ENCODE results near the gene MGAT5B.

The MGAT5B gene

DNA sequence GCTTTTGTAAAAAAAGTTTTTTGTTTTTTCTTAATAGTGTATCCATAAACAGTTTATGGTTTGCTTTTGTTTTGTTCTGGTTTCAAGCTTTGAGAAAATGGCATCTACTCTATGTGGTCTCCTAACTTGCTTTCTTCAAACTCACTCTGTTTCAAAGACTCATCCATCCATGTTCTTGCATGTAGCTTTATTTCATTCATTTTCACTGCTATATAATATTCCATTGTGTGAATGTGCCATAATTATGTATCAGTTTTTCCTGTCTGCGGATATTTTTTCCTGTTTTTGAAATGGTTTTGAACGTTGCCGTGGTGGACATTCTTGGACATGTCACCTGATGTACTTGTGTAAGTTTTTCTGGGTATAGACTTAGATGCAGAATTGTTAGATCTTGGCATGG lies 39.1 kb downstream of the MGAT5B start:
- DNase-seq, result no peak

DNA sequence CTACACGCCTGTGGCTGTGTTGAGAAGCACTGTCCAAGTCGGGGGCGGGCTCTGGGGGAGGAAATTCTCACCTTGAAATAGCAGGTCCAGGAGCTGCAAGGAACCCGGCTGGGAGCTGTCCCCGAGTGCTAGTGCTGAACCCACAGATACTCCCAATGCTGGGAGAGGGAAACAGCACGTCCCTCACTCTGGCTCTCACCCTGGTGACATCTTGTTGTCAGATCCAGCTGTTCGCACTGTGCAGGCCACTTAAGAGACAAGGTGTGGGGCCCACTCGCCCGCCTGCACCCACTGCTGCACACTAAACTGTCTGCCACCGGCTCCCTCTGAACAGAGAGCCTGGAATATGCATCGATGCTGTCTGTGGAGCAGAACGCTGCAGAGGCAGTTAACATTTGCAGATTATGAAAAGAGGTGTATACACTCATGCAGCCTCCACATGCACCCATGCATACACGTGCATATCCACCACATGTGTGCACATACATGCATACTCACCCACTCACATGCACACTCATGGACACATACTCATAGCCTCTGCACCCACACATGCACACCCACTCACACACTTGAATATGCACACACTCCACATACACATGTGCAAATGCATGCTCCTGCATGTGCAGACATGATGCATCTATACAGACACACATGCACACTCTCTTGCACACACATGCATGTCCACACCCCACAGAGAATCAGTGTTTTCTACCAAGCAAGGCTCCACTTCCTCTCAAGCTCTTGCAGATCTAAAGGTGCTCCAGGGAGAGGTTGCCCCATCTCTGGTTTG lies 42.0 kb downstream of the MGAT5B start:
- DNase-seq, result no peak

DNA sequence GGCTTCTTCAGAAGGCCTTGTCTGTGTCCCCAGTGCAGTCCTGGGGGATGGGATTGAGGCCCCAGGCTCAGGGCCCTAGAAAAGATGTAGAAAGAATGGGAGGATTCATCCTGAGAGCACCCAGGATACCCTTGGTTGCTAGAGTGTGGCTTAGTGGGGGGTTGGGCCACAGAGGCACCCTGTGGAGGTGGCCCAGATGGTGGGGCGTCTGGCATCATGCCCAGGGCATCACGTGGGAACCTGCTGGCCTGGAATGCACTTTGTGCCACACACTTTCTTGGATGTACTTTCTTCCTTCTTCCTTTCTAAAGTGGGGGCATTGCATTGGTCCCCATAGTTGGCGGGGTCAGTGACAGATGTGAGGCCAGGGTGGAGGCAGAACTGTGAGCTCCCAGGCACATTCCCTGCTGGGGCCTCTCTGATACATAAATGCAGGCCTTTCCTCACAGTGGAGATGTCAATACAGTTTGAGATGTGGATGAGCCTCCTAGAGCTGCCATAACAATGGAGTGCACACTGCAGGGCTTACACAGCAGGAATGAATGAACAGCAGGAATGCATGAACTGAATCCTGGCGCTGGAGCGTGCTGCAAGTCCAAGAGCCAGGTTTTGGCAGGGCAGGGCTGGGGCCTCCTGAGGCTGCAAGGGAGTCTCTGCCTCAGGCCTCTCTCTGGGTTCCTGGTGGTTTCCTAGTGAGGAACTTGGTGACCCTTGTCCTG lies 43.3 kb downstream of the MGAT5B start:
- no peak for DNase-seq

DNA sequence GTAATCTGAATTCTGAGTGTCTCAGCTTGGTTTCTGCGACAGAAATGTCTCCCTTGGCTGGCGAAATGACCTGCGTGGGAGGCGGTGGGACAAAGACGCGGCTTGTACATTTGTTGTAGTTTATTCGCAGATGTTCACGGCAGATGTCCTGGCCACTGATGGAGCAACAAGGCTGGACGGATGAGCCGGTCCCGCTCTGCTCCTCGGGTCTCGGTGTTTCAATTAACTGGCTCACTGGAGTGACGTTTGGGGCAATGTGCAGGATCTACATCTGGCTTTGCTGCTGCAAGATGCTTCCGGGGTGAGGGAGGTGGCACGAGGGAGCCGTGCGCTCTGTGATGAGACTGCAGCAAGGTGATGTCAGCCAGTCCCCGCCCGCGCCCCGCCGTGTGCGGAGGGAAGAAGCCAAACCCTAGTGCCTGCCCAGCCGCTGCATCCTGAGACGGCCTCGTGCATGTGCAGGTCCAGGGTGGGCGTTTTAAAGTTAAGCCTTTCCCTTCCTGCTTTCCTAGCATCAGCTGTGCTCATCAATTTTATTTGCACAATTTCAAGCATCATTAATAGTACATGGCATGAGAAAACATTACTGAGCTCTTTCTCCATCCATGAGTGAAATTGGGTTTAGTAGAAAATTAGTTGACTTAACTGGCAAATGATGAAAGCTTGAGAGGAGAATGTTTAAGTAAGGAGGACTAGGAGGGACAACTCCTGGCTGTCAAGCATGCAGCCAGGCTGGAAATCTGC lies 44.4 kb downstream of the MGAT5B start:
- DNase-seq, result no peak

DNA sequence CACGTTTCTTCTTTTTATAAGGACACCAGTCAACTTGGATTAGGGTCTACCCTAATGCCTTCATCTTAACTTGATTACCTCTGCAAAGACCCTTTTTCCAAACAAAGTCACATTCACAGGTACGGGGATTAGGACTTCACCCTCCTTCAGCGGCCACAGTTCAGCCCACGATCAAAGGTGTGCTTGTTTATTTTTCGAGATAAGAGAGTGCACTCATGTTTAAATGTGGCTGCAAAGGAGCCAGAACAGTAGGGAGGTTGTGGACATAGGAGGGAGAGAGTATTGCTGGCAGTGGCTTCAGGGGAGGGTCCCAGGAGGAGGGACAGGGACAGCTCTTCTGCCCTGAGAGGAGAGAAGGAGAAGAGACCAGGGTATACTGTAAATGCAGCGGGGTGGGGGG lies 46.7 kb downstream of the MGAT5B start:
- no peak for DNase-seq

DNA sequence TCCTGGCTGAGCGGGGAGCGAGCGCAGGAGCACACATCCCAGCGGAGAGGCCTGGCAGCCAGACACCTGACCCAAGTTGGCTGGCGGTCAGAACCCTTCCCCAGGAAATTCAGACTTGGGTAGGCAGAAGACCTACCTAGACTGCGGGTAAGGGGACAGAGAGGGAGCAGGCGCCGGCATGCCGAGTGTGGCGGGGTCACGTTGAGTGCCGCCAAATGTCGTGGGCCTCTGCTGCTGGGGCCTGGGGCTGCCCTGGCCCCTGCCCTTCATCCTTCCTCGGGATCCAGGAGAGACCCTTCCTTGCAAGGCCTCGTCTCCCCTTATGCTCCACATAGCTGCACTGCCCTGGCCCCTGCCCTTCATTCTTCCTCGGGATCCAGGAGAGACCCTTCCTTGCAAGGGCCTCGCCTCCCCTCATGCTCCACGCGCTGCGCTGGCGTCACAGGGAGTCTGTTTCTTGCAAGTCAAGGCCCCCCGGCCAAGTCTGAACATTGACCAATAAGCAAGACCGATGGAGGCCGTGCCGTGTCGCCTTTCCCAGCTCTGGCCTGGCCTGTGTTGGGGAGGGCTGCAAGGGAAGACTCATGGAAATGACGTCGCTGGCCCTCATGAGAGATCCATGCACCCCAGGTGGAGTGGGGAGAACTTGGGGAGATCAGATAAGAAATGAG lies 47.8 kb downstream of the MGAT5B start:
- no peak for DNase-seq

DNA sequence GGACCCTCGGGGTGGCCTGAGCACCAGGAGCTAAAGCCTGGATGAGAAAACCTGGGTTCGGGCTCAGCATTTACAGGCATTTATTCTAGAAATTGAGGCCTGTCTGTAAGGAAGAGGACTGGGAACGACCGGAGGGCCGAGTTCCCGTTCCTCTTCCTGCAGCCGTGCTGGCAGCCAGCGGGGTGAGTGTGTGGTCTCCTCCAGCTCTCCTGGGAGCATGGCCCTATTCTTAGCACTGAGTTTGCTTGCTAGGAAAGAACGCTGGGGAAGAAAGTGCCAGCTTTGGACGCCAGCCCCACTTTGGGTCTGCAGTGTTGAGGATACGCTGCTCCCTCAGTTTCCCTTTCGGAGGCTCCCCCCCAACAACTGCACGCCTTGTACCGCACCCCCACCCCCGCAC lies 49.6 kb downstream of the MGAT5B start:
- DNase-seq, result no peak

DNA sequence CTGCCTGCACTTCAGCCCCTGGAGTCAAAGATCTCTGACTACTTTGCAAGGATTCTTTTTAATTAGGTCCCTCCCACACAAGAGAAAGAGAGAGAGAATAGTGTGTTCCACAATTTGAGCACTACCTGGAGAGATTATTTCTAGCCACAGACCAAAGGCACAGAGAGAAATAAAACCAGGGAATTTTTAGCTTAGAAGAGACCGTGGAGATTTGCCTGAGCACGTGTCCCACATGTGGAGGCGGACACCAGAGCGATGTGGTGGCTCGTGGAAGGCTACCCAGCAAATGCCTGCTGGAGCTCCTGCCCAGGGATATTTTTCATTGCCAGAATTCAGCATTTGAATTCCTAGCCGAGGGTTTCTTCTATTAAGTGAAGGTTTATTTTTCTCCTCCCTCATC lies 50.6 kb downstream of the MGAT5B start:
- no peak for DNase-seq

DNA sequence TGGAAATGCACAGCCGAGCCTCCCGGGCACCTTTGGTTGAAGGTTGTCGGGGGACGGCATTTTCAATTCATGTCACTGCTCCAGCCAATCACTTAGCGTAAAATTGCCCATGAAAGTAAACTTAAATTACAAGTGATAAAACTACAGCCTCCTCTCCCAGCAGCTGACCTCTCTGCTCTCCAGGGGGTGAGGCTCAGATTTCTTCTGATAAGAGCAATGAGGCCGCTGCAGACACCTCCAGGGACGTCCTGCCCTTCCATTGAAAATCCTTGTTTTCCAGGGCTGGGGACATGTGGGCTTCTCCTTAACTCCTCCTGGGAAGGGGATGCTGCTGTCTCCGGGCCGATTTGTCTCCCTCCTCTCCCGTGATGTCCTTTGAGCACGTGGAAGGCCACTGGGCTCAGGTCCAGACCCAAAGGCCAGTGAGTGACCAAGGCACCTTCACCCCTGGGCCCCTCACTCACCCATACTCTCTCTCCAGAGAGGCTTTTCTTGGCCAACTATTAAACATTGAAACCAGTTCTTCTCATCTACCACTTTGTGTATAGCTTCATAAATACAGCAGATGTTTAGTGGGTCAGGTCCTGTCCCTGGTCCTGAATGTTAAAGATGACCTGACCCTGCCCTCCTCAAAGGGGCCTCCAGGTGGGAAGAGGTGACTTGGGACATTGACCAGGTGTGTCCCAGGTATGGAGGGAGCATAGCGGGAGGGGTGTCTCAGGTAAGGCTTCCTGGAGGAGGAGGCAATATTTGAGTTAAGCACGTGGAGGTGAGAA lies 52.3 kb downstream of the MGAT5B start:
- DNase-seq, result no peak

DNA sequence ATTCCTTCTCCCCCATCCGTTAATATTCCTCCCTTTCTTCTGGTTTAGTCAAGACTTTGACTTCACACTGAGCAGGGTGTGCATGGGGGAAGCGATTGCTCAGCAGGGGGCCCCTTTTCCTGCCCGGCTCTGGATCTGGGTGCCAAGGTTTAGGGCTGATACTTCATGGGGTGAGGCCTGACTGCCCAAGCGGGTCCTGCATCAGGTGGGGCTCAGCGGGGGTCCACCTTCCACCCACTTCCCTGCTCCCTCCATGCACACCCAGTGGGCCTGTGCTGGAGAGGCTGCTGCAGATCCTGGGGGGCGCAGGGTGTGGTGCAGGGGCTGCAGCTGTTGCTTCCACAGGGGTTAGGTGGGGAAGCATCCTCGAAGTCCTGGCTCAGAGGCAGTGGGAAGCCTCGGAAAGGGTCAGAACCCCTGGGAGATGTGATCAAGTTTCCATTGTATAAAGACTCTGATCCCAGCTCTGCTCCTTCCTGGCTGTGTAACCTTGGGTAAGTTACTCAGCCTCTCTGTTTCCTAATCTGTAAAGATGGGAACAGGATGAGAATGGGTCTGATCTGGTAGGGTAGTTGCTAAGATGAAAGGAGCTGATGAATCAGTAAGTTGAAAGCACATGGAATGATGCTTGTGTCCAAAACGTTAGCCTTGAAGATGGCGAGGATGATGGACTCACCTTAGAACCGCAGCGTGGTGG lies 53.3 kb downstream of the MGAT5B start:
- DNase-seq, result no peak

DNA sequence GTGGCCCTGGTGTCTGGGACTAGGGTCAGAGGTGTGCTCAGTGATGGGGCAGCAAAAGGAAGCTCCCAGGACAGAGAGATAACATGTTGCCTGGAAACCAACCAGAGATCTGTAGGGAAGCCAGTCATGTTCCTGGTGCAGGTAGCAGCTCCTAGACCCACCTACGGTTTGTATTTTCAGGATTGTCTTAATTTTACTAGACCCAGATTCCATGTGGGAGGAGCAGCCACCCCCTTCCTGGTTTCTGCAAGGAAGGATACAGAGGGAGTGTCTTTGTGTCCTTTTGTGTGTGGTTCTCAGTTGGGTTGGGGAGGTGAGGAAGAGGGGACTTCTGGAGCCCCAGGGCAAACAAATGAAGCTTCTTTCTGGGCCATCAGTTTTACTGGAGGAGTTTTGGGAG lies 53.9 kb downstream of the MGAT5B start:
- DNase-seq, result no peak

DNA sequence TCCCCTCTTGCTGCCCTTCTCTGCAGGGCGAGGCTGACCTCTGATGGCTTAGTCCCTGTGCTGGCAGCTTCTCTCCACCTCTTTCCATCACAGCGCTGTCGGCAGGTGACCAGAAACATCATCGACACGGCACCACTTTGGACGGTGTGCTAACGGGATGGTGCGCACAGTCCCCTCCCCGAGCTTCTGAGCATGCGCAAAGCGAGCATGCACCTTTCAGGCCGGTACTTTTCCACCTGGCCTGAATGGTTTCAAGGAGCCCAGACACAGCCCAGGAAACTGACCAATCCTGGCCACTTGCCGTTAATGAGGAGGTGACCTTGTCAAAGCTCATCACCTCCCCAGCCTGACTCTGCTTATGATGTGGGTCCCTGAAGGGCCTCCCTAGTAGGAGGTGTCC lies 54.8 kb downstream of the MGAT5B start:
- DNase-seq, result no peak

DNA sequence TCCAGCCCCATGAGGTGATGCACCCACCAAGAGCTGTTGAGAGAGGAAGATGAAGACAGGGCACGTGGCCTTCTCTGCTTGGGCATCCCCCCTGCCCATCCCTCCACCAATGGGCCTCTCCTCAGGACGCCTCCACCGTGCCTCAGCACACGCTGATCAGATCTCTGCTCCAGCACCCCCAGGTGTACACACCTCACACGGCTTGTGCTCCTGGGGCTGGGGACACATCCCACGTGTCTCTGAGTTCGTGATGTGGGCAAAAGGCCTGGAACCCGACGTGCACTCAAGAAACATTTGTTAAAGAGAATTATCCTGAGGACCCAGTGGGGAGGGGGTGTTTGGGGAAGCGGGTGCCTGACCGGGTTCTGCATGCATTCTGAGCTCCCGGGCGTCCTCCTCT lies 55.3 kb downstream of the MGAT5B start:
- no peak for DNase-seq

DNA sequence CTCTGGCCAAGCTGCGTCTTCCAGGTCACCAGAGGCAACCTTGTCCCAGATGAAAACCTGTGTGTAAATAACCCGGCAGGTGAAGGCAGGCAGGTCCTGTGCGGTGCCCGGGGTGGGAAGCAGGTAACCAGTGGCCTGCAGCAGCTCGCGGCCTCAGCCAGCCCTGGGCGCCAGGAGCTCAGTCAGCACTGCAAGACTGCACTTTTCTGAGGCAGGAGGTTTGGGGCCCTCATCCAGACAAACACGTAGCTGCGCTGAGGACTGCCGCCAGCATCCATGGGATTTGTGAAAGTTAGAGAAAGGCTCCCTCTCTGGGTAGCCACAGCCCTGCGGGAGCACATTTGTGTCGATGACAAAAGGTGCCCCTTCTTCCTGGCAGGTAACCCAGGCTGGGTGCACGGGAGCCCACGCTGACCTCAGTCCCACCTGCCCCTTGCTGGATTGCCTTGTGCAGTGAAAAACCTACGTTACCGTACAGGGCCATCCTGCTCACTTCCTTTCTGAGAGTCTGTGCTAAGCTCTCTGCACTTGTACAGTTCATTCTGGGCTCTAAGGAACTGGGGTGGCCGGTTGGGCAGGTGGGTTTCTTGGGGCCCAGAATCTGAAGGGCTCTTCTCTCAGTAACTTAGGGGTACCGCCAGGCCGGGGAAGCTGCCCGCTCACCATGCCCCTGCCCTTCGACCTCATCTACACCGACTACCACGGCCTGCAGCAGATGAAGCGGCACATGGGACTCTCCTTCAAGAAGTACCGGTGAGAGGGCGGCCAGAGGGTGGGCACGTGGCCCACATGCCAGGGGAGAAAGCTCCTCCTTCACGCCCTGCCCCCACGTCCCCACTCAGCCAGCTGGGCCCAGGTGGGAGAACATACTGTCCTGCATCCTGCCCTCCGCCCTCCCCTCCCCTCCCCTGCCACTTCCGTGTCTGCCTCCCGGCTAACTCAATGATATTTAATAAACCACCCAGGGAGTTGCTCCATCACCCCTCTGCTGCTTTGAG lies 56.4 kb downstream of the MGAT5B start:
- no peak for DNase-seq

DNA sequence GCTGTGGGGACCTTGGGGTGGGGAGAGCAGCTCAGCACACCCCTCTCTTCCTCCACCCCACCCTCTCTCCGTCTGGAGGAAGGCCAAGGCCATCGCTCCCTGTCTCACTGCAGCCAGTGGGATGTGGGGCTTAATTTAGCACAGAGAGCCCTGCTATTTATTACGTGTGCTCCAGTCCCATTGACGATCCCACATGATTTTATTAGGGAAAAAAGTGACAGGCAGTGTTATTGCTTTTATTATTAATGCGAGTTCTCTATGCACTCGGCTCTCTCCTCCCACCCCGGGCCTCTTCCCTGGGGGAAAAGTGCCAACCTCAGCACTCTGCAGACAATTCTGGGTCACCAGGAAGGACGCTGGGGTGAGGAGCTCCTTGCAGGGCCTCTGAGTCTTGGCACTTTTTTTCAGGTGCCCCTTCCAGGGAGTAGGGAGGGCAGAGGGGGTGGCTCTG lies 57.3 kb downstream of the MGAT5B start:
- no peak for DNase-seq

DNA sequence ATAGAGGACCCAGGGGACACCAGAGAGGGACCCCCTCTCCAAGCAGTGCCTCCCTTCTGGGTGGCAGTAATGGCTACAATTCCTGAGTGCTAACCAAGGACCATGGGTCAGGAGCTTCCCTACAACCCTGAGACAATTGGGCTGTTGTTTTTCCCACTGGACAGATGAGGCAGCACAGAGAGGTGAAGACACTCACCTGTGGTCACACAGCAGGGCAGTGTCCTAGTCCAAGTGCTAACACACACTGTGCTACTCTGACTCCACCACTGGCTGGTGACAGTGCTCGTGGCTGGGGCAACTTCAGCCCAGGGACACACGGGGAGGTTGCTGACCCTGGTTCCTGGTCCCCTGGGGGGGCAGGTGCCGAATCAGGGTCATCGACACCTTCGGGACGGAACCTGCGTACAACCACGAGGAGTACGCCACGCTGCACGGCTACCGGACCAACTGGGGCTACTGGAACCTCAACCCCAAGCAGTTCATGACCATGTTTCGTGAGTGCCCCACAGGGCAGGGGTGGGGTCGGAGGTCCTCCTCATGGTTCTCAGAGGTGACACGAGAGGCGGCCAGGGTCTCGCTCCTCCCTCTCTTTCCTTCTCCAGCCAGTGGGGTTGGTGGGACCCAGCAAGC lies 58.1 kb downstream of the MGAT5B start:
- DNase-seq, result no peak

DNA sequence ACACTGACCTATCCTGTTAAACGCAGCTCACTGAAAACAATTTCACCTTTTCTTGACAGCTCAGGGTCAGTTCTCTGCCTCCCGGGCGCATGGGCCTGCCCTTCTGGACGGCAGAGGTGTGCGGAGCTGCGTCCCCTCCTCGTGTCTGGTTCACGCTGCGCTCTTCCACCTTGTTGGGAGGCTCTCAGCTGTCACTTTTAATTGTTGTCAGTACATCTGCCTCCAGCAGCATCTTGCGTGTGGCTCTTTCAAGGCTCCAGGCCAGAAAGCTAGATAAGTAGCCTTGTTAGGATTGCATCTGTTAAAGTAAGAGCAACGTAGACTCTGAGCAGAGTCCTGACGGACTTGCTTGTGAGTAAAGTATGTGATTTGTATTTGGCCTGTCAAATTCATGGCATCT lies 59.4 kb downstream of the MGAT5B start:
- no peak for DNase-seq

DNA sequence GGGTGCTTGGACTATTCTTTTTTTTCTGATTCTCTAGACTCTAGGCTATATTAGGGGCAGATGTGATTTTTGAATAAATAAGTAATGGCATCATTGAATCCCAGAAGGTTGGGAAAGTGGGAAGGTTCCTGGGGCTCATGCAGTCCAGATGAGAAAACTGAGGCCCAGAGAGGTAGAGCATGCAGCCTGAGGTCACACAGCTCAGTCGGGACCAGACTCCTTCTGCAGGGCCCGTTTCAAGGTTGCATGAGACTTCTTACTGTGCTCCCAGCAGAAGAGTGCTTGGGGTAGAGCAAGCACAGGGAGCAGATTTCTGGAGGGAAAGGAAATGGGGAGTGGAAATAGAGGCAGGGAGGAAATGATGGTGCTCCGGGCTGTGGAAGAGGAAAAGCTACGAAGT lies 59.8 kb downstream of the MGAT5B start:
- DNase-seq, result no peak

DNA sequence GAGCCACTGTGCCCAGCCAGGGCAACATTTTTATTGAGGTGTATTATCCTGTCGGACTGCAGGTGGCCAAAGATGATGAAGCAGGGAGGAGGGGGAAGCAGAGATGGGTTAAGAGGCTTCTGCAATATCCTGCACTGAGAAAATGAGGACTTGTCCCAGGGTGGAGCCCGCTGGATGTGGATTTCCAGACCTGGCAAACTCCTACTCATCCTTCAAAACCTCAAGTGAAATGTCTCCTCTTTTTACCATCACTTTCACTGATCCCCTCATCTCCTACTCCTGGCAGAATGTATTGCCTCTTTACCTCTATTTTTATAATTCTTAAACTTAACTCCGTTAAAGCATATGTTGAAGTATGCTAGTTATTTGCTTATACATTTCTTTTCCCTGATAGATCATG lies 60.9 kb downstream of the MGAT5B start:
- no peak for DNase-seq

DNA sequence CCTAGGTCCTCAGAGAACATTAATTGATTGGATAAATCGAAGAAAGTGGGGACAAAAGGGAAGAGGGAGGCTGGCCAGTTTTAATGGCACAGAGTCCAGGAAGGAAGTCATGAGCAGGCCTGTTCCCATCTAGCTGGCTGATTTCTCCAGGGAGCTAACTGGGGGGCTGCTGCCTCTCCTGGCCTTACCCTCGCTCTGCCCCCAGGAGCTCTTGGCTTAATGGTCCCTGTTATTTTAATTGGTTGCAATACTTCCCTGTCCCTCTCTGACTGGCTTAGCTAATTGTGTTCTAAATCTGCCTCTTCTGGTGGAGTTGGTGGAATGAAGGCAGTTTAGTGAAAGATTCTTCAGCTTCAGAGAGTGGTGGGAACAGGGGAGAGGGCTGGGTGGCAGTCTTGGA lies 61.4 kb downstream of the MGAT5B start:
- DNase-seq, result no peak
